HEK293T (cell line): Measurements from ENCODE around the gene DDX46.

ENCODE experiments used
- BHLHE40 ChIP-seq: fragments of 450-650 bp; IDR thresholded peaks from 2 replicates; pipeline ENCODE4 v1.6.1; 2016; ENCODE audit warnings: mild to moderate bottlenecking, moderate library complexity, borderline replicate concordance
- ELF4 ChIP-seq: fragments of 450-650 bp; IDR thresholded peaks from 2 replicates; pipeline ENCODE4 v1.6.1; 2017; ENCODE audit warnings: antibody characterized with exemption
- FOXA1 ChIP-seq: fragments of 450-650 bp; IDR thresholded peaks from 2 replicates; pipeline ENCODE4 v1.6.1; 2016; ENCODE audit warnings: mild to moderate bottlenecking
- FOXK2 ChIP-seq: fragments of 450-650 bp; IDR thresholded peaks from 2 replicates; pipeline ENCODE4 v1.6.1; 2016; ENCODE audit warnings: mild to moderate bottlenecking
- FOXM1 ChIP-seq: fragments of 450-650 bp; IDR thresholded peaks from 2 replicates; pipeline ENCODE4 v1.6.1; 2017; ENCODE audit warnings: mild to moderate bottlenecking, borderline replicate concordance
- L3MBTL2 ChIP-seq: fragments of 450-650 bp; conservative IDR thresholded peaks from 2 replicates; pipeline ENCODE4 v1.6.1; 2016; ENCODE audit warnings: mild to moderate bottlenecking
- NFRKB ChIP-seq: fragments of 450-650 bp; IDR thresholded peaks from 2 replicates; pipeline ENCODE4 v1.6.1; 2016; ENCODE audit warnings: mild to moderate bottlenecking, moderate library complexity
- SUZ12 ChIP-seq: fragments of 450-650 bp; IDR thresholded peaks from 2 replicates; pipeline ENCODE4 v1.6.1; 2016; ENCODE audit warnings: mild to moderate bottlenecking
- TARDBP ChIP-seq: fragments of 450-650 bp; IDR thresholded peaks from 2 replicates; pipeline ENCODE4 v1.6.1; 2016
- ZNF384 ChIP-seq: fragments of 450-650 bp; IDR thresholded peaks from 2 replicates; pipeline ENCODE4 v1.6.1; 2016
- TF ChIP-seq, protein P1 (sequence below): fragments of 450-650 bp; IDR thresholded peaks from 2 replicates; pipeline ENCODE4 v1.6.1; 2016

DNA sequence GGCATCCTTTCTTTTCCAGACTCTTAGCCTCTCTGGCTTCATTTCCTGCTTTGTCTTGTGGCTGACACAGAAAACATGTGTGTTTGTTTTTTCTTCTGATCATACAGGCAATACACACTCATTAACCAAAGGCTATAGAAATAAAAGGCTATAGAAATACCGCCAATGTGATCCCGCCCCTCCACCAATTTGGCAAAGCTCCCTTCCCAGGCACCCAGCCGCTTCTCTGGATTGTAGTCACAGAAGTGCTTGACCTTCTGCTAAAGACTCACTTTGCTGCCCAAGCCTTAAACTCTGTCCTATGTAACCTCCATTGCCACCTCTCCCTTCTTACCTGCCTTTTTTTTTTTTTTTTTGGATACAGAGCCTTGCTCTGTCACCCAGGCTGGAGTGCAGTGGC is 120.9 kb downstream of the DDX46 start:
- TF ChIP-seq SUZ12 (no peak), ELF4 (no peak), FOXA1 (no peak), FOXK2 (no peak), ZNF384 (no peak), BHLHE40 (no peak), FOXM1 (no peak), TARDBP (no peak), NFRKB (no peak), L3MBTL2 (no peak)
- TF ChIP-seq, protein P1, sequence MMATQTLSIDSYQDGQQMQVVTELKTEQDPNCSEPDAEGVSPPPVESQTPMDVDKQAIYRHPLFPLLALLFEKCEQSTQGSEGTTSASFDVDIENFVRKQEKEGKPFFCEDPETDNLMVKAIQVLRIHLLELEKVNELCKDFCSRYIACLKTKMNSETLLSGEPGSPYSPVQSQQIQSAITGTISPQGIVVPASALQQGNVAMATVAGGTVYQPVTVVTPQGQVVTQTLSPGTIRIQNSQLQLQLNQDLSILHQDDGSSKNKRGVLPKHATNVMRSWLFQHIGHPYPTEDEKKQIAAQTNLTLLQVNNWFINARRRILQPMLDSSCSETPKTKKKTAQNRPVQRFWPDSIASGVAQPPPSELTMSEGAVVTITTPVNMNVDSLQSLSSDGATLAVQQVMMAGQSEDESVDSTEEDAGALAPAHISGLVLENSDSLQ, result no peak
